SK-N-SH (cell line): ENCODE measurements around the gene PSMG4. TPM values are rescaled to one million over a fixed set of nuclear protein-coding genes. Genes with fewer than 3 reads are reported as not detected.

Experiments used
- CTCF ChIA-PET: fragments of 300-600, 350-600 bp; formaldehyde crosslinking; extraction: SDS; loops from one replicate; lab custom pipeline; 2021; lab: Yijun Ruan, JAX
- POLR2A ChIA-PET: fragments of 350-600 bp; sonication (Branson Sonifier 250); formaldehyde crosslinking; extraction: SDS; loops from one replicate; lab custom pipeline; 2020; ENCODE audit warnings: antibody characterized with exemption, inconsistent platforms; lab: Yijun Ruan, JAX
- DNase-seq: peaks from one replicate; pipeline ENCODE4 v3.0.0; 2012
- H2AFZ ChIP-seq: fragments of 200-600 bp; sonication (generic); 2 replicates; pipeline ENCODE4 v1.8.1; 2016; ENCODE audit warnings: antibody characterized with exemption, mild to moderate bottlenecking, low read depth
- H3F3A ChIP-seq: fragments of 200-600 bp; sonication (generic); replicated peaks from 2 replicates; pipeline ENCODE3; 2016; ENCODE audit warnings: antibody characterized with exemption, mild to moderate bottlenecking; ENCODE audit not compliant: insufficient read depth
- H3K27ac ChIP-seq, 2 experiments: fragments of 200-500 bp in 1 of 2; fragments of 200-600 bp in 1 of 2; sonication (Bioruptor generic) in 1 of 2; sonication (generic), shearing (Covaris generic) in 1 of 2; 2 replicates each; pipeline versions ENCODE4 v1.5.1 to v1.6.1; 2014 to 2016; ENCODE audit warnings: low read depth in 2 of 2, inconsistent platforms in 1 of 2, low read length in 1 of 2, mild to moderate bottlenecking in 1 of 2, mixed read lengths in 1 of 2
- H3K27me3 ChIP-seq: fragments of 200-600 bp; sonication (generic), shearing (Covaris generic); 2 replicates; pipeline ENCODE4 v1.6.1; 2016; ENCODE audit warnings: mixed run types; ENCODE audit not compliant: insufficient read depth
- H3K36me3 ChIP-seq, 2 experiments: fragments of 200-500 bp in 1 of 2; fragments of 200-600 bp in 1 of 2; sonication (Bioruptor generic) in 1 of 2; sonication (generic) in 1 of 2; replicated peaks in 1 of 2; 2 replicates each; pipeline versions ENCODE3 to v1.5.1; 2014 to 2016; ENCODE audit warnings: low read length in 1 of 2, mild to moderate bottlenecking in 1 of 2; ENCODE audit not compliant: insufficient read depth in 2 of 2, control insufficient read depth in 1 of 2
- H3K4me1 ChIP-seq, 2 experiments: fragments of 200-500 bp in 1 of 2; fragments of 200-600 bp in 1 of 2; sonication (Bioruptor generic) in 1 of 2; sonication (generic), shearing (Covaris generic) in 1 of 2; 2 replicates each; pipeline versions ENCODE4 v1.5.1 to v1.6.1; 2014 to 2016; ENCODE audit warnings: low read depth in 1 of 2, low read length in 1 of 2, mixed run types in 1 of 2; ENCODE audit not compliant: insufficient read depth in 2 of 2, control insufficient read depth in 1 of 2
- H3K4me2 ChIP-seq: fragments of 200-600 bp; sonication (generic), shearing (Covaris generic); 2 replicates; pipeline ENCODE4 v1.6.1; 2017; ENCODE audit warnings: mixed run types
- H3K4me3 ChIP-seq, 2 experiments: fragments of 200-500 bp in 1 of 2; fragments of 200-600 bp in 1 of 2; sonication (Bioruptor generic) in 1 of 2; sonication (generic), shearing (Covaris generic) in 1 of 2; 2 replicates each; pipeline versions ENCODE4 v1.5.1 to v1.8.1; 2014 to 2016; ENCODE audit warnings: low read depth in 2 of 2, inconsistent platforms in 1 of 2, low read length in 1 of 2, mild to moderate bottlenecking in 1 of 2, mixed read lengths in 1 of 2, moderate library complexity in 1 of 2
- H3K79me2 ChIP-seq: fragments of 200-600 bp; sonication (generic); 2 replicates; pipeline ENCODE4 v1.8.1; 2017; ENCODE audit warnings: mild to moderate bottlenecking; ENCODE audit not compliant: insufficient read depth
- H3K9ac ChIP-seq: fragments of 200-600 bp; sonication (generic); 2 replicates; pipeline ENCODE4 v1.6.1; 2017; ENCODE audit warnings: mixed run types
- H3K9me2 ChIP-seq: fragments of 200-600 bp; sonication (generic); 2 replicates; pipeline ENCODE4 v1.6.1; 2017; ENCODE audit warnings: mixed run types
- H3K9me3 ChIP-seq: fragments of 200-600 bp; sonication (generic); 2 replicates; pipeline ENCODE4 v1.6.1; 2017; ENCODE audit warnings: mixed run types, mild to moderate bottlenecking, moderate library complexity
- H4K20me1 ChIP-seq: fragments of 200-600 bp; sonication (generic); 2 replicates; pipeline ENCODE4 v1.6.1; 2017; ENCODE audit warnings: mild to moderate bottlenecking, mixed run types; ENCODE audit not compliant: insufficient read depth
- EP300 ChIP-seq, 2 experiments: IDR thresholded peaks; 2 replicates each; pipeline versions ENCODE4 v1.4.0 to v1.6.1; 2012; ENCODE audit warnings: borderline replicate concordance in 1 of 2, low read depth in 1 of 2, low read length in 1 of 2
- EZH2phosphoT487 ChIP-seq: fragments of 200-600 bp; sonication (generic); IDR thresholded peaks from 2 replicates; pipeline ENCODE4 v1.6.1; 2017; ENCODE audit warnings: low read depth, mixed run types, mild to moderate bottlenecking, antibody characterized with exemption, moderate library complexity, borderline replicate concordance
- FOXM1 ChIP-seq: IDR thresholded peaks from 2 replicates; pipeline ENCODE4 v1.4.0; 2012; ENCODE audit warnings: low read depth, mild to moderate bottlenecking
- GABPA ChIP-seq: IDR thresholded peaks from 2 replicates; pipeline ENCODE4 v1.4.0; 2012; ENCODE audit warnings: low read depth, mild to moderate bottlenecking
- GATA2 ChIP-seq: sonication (generic); formaldehyde crosslinking; IDR thresholded peaks from 2 replicates; pipeline ENCODE4 v1.5.0; 2020; ENCODE audit warnings: mild to moderate bottlenecking, missing genetic modification reagents
- JUND ChIP-seq: IDR thresholded peaks from 2 replicates; pipeline ENCODE4 v1.4.0; 2012
- NFIC ChIP-seq: IDR thresholded peaks from 2 replicates; pipeline ENCODE4 v1.4.0; 2012; ENCODE audit warnings: borderline replicate concordance
- NRF1 ChIP-seq: IDR thresholded peaks from 2 replicates; pipeline ENCODE4 v1.6.1; 2012; ENCODE audit warnings: low read depth, mild to moderate bottlenecking, low read length
- POLR2AphosphoS5 ChIP-seq: IDR thresholded peaks from 2 replicates; pipeline ENCODE4 v1.6.1; 2012; ENCODE audit warnings: low read depth, low read length
- RCOR1 ChIP-seq: fragments of 150-350 bp; IDR thresholded peaks from 2 replicates; pipeline ENCODE4 v1.6.1; 2017; ENCODE audit warnings: antibody characterized with exemption, low read length
- RFX5 ChIP-seq: IDR thresholded peaks from 2 replicates; pipeline ENCODE4 v1.6.1; 2012; ENCODE audit warnings: mild to moderate bottlenecking, improper control_type of control experiment, low read length
- SMC3 ChIP-seq: IDR thresholded peaks from 2 replicates; pipeline ENCODE4 v1.6.1; 2012; ENCODE audit warnings: low read depth, low read length, improper control_type of control experiment
- TAF1 ChIP-seq: IDR thresholded peaks from 2 replicates; pipeline ENCODE4 v1.6.1; 2012; ENCODE audit warnings: low read depth, mild to moderate bottlenecking, low read length, moderate library complexity, borderline replicate concordance
- TCF12 ChIP-seq: IDR thresholded peaks from 2 replicates; pipeline ENCODE4 v1.4.0; 2012
- TEAD4 ChIP-seq: IDR thresholded peaks from 2 replicates; pipeline ENCODE4 v1.4.0; 2012; ENCODE audit warnings: mild to moderate bottlenecking, borderline replicate concordance; ENCODE audit not compliant: insufficient read depth
- YY1 ChIP-seq: IDR thresholded peaks from 2 replicates; pipeline ENCODE4 v1.4.0; 2012; ENCODE audit warnings: low read depth, mild to moderate bottlenecking
- WGBS: methylation state at CpG from one replicate; pipeline ENCODE4 v1.1.6; 2017; ENCODE audit warnings: low lambda C conversion rate; 5-methylcytosine and 5-hydroxymethylcytosine counted together
- polyA plus RNA-seq, 3 experiments: library from polyadenylated mRNA; depleted of rRNA; stranded (reverse); fragments of >200 nt; gene quantifications; 2 replicates each; pipeline ENCODE4 v1.2.3, GENCODE V29; 2012
- TF ChIP-seq, protein P1 (sequence below): IDR thresholded peaks from 2 replicates; pipeline ENCODE4 v1.6.1; 2012; ENCODE audit warnings: mild to moderate bottlenecking, low read depth, low read length, moderate library complexity
- TF ChIP-seq, protein P2 (sequence below): IDR thresholded peaks from 2 replicates; pipeline ENCODE4 v1.4.0; 2012; ENCODE audit warnings: low read depth
- TF ChIP-seq, protein P3 (sequence below): fragments of 200-600 bp; sonication (generic); IDR thresholded peaks from 2 replicates; pipeline ENCODE4 v1.6.1; 2017; ENCODE audit warnings: antibody characterized with exemption, mild to moderate bottlenecking, moderate library complexity
- TF ChIP-seq, protein P4 (sequence below): fragments of 150-350 bp; IDR thresholded peaks from 2 replicates; pipeline ENCODE4 v1.6.1; 2016; ENCODE audit warnings: mild to moderate bottlenecking, low read depth, low read length

The PSMG4 gene
- polyA plus RNA-seq, 1 of the 3 experiments (the other 2 are of a cell fraction) = 61.3 TPM

DNA sequence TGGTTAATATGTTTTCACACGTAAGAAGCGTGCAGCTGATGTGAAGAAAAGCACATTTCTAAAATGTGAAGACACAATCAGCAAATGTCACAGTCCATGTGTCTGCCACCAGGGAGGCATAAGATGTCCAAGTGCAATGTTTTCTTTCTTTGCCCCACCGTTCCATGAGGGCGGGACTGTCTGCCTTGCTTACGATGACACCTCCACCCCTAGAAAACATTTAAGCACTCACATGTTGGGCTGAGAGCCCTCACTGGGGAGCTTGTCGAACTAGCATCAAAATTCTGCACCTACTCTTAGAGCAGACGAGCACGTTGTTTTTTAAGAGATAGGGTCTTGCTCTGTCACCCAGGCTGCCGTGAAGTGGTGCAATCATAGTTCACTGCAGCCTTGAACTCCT is 57.6 kb downstream of the PSMG4 start:
- Histone ChIP-seq H3K27ac (no peak overlapping the region), H3F3A (no peaks in the 10 kb centered on the region), H3K36me3 (no peaks in the 10 kb centered on the region), H3K79me2 (no peaks in the 10 kb centered on the region), H3K9me3 (no peaks in the 10 kb centered on the region), H3K27me3 (peaks cover 85% of the 10 kb centered on the region), H3K9ac (no peak overlapping the region), H3K4me3 (no peak overlapping the region), H3K4me2 (no peak overlapping the region), H4K20me1 (no peaks in the 10 kb centered on the region), H3K9me2 (no peaks in the 10 kb centered on the region), H3K4me1 (peaks cover 0 to 6% of the 10 kb centered on the region in 2 experiments; a peak in 1 of 4 replicates), H2AFZ (no peak overlapping the region)
- POLR2A ChIA-PET = no interaction called here
- TF ChIP-seq GATA2 = no peak
- TF ChIP-seq, protein P1, sequence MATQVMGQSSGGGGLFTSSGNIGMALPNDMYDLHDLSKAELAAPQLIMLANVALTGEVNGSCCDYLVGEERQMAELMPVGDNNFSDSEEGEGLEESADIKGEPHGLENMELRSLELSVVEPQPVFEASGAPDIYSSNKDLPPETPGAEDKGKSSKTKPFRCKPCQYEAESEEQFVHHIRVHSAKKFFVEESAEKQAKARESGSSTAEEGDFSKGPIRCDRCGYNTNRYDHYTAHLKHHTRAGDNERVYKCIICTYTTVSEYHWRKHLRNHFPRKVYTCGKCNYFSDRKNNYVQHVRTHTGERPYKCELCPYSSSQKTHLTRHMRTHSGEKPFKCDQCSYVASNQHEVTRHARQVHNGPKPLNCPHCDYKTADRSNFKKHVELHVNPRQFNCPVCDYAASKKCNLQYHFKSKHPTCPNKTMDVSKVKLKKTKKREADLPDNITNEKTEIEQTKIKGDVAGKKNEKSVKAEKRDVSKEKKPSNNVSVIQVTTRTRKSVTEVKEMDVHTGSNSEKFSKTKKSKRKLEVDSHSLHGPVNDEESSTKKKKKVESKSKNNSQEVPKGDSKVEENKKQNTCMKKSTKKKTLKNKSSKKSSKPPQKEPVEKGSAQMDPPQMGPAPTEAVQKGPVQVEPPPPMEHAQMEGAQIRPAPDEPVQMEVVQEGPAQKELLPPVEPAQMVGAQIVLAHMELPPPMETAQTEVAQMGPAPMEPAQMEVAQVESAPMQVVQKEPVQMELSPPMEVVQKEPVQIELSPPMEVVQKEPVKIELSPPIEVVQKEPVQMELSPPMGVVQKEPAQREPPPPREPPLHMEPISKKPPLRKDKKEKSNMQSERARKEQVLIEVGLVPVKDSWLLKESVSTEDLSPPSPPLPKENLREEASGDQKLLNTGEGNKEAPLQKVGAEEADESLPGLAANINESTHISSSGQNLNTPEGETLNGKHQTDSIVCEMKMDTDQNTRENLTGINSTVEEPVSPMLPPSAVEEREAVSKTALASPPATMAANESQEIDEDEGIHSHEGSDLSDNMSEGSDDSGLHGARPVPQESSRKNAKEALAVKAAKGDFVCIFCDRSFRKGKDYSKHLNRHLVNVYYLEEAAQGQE = no peak
- TF ChIP-seq GABPA = no peak
- TF ChIP-seq RCOR1 = no peak
- TF ChIP-seq TCF12 = no peak
- no peak for TF ChIP-seq TAF1
- TF ChIP-seq JUND = no peak
- TF ChIP-seq SMC3 = no peak
- no peak for TF ChIP-seq RFX5
- TF ChIP-seq, protein P2, sequence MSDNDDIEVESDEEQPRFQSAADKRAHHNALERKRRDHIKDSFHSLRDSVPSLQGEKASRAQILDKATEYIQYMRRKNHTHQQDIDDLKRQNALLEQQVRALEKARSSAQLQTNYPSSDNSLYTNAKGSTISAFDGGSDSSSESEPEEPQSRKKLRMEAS = no peak
- 74% methylated on average over 8 of the region's 9 CpGs for WGBS
- CTCF ChIA-PET = interaction anchor here (0.7 kb wide), 1 partner anchor 95 kb away, joined by 3 read pairs; no protein-coding TSS in a partner anchor
- no peak for DNase-seq

DNA sequence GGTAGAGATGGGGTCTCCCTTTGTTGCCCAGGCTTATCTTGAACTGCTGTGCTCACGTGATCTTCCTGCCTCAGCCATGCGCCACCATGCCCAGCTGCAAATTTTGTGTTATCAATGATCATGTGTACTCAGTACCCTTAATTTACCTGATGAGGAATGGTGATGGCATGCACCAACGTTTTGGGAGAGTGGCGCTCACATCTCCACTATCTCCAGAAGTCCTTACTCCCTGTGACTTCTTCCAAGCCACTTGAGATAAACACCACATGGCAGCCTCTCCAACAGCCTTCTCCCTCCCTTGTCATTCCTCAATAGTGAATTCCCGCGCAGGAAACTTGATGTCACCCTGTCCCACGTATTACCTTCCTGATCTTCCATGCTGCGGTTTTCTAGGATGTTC is 58.1 kb downstream of the PSMG4 start:
- 45% methylated on average over 8 of the region's 8 CpGs for WGBS
- no peaks in the 10 kb centered on the region for H3K9me3 ChIP-seq
- no peak overlapping the region for H3K27ac ChIP-seq
- no peaks in the 10 kb centered on the region for H3K79me2 ChIP-seq
- H2AFZ ChIP-seq = no peak overlapping the region
- no peak for DNase-seq
- peaks cover 0 to 6% of the 10 kb centered on the region in 2 experiments; a peak in 1 of 4 replicates for H3K4me1 ChIP-seq
- no peaks in the 10 kb centered on the region for H4K20me1 ChIP-seq
- H3K4me2 ChIP-seq = no peak overlapping the region
- H3F3A ChIP-seq = no peaks in the 10 kb centered on the region
- H3K4me3 ChIP-seq = no peak overlapping the region
- TF ChIP-seq FOXM1 (no peak), NRF1 (no peak), NFIC (no peak), EP300 (IDR thresholded peaks at IDR 0.05; ENCODE audit: borderline replicate concordance in 1 of 2, low read depth in 1 of 2, low read length in 1 of 2) (no peak), EZH2phosphoT487 (no peak), GABPA (no peak), YY1 (no peak), POLR2AphosphoS5 (no peak), JUND (no peak), TEAD4 (no peak)
- TF ChIP-seq, protein P2 = no peak
- TF ChIP-seq, protein P3, sequence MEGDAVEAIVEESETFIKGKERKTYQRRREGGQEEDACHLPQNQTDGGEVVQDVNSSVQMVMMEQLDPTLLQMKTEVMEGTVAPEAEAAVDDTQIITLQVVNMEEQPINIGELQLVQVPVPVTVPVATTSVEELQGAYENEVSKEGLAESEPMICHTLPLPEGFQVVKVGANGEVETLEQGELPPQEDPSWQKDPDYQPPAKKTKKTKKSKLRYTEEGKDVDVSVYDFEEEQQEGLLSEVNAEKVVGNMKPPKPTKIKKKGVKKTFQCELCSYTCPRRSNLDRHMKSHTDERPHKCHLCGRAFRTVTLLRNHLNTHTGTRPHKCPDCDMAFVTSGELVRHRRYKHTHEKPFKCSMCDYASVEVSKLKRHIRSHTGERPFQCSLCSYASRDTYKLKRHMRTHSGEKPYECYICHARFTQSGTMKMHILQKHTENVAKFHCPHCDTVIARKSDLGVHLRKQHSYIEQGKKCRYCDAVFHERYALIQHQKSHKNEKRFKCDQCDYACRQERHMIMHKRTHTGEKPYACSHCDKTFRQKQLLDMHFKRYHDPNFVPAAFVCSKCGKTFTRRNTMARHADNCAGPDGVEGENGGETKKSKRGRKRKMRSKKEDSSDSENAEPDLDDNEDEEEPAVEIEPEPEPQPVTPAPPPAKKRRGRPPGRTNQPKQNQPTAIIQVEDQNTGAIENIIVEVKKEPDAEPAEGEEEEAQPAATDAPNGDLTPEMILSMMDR = no peak
- TF ChIP-seq, protein P4, sequence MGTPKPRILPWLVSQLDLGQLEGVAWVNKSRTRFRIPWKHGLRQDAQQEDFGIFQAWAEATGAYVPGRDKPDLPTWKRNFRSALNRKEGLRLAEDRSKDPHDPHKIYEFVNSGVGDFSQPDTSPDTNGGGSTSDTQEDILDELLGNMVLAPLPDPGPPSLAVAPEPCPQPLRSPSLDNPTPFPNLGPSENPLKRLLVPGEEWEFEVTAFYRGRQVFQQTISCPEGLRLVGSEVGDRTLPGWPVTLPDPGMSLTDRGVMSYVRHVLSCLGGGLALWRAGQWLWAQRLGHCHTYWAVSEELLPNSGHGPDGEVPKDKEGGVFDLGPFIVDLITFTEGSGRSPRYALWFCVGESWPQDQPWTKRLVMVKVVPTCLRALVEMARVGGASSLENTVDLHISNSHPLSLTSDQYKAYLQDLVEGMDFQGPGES = no peak
- ChIA-PET CTCF (no interaction called here), POLR2A (no interaction called here)
- H3K27me3 ChIP-seq = peaks cover 83% of the 10 kb centered on the region
- H3K36me3 ChIP-seq = no peaks in the 10 kb centered on the region
- H3K9ac ChIP-seq = no peak overlapping the region
- H3K9me2 ChIP-seq = no peaks in the 10 kb centered on the region
